Colonic mucosa (tissue), 4 donors: ENCODE results near the gene HS3ST2. TPM values are rescaled to one million over a fixed set of nuclear protein-coding genes. Genes with fewer than 3 reads are reported as not detected.

Experiments
- DNase-seq: peaks from one replicate; pipeline ENCODE4 v3.0.0-alpha.2; 2020
- H3K27ac ChIP-seq: fragments of 200-600 bp; one replicate; pipeline ENCODE4 v1.8.0; 2021
- H3K27me3 ChIP-seq: fragments of 200-600 bp; one replicate; pipeline ENCODE4 v1.8.0; 2021
- H3K36me3 ChIP-seq: fragments of 200-600 bp; one replicate; pipeline ENCODE4 v1.8.0; 2021
- H3K4me1 ChIP-seq: fragments of 200-600 bp; one replicate; pipeline ENCODE4 v1.8.0; 2021; ENCODE audit warnings: mild to moderate bottlenecking
- H3K4me3 ChIP-seq: fragments of 200-600 bp; one replicate; pipeline ENCODE4 v1.8.0; 2021
- H3K9ac ChIP-seq, 2 donors: one replicate each; pipeline ENCODE4 v1.7.0; 2013; ENCODE audit warnings: control low read depth in 2 of 2, low read depth in 2 of 2, low read length in 2 of 2
- H3K9me3 ChIP-seq: fragments of 200-600 bp; one replicate; pipeline ENCODE4 v1.8.0; 2021
- intact Hi-C: fragments of 100-400 bp; cut with DNase I; formaldehyde crosslinking; loops from one replicate; pipeline ENCODE4 v1.14.1; 2022
- total RNA-seq, 2 donors: library from RNA; stranded (reverse); fragmentation: NEBNext Ultra II Directional in 1 of 2; extraction: Animal tissue kit (Norgen Biotek cat#: 25700) in 1 of 2; gene quantifications; one replicate each; pipeline ENCODE4 v1.2.1, GENCODE V29; 2021
- TF ChIP-seq, protein P1 (sequence below): fragments of 200-600 bp; IDR thresholded peaks from one replicate; pipeline ENCODE4 v1.8.0; 2022; ENCODE audit warnings: antibody characterized with exemption, mild to moderate bottlenecking
- donor health status: healthy.
- donor health status: DM: no; HTN: no; CAD: no.
- donor health status: DM: no; HTN: no; CAD: no.

HS3ST2 gene
- total RNA-seq, 2 donors from 2014 or later = 0.24 to 0.47 TPM

DNA sequence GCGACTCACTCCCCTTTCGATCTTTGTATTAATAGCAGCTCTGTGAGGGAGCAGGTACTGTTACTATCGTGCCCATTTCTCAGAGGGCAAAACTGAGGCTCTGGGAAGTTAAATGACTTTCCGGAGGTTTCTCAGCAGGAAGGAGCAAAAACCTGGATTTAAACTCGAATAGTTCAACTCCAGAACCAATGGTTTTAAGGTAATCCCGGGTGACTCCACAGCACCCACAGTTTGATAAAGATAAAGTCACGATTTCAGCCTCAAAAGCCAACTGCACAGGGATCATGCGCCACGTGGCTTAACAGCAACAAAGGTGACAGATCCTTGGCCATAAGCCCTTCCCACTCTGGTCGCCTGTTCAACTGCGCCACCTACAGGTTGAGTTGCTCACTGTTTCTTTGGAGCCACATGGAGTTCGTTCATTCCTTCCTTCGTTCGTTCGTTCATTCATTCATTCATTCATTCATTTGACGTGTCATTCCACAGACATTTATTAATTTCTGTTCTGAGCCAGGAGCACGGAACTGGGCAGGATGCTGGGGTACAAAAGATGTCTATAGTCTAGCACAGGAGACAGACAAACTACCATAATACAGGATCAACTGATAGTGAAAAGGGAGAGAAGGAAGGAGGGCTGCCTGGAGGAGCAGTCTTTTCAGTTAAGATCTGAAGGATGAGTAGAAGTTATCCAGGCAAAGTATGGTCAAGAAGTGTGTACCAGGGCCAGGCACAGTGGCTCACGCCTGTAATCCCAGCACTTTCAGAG is 134.8 kb downstream of the HS3ST2 start:
- no peak overlapping the region for H3K4me3 ChIP-seq
- no peaks in the 10 kb centered on the region for H3K9me3 ChIP-seq
- peaks cover 8% of the 10 kb centered on the region for H3K27me3 ChIP-seq
- H3K9ac ChIP-seq = no peak overlapping the region
- peaks cover 4% of the 10 kb centered on the region for H3K4me1 ChIP-seq
- intact Hi-C loops = loop anchor here (5.0 kb wide), 1 partner anchor 51 kb away; no protein-coding TSS in a partner anchor
- TF ChIP-seq, protein P1, sequence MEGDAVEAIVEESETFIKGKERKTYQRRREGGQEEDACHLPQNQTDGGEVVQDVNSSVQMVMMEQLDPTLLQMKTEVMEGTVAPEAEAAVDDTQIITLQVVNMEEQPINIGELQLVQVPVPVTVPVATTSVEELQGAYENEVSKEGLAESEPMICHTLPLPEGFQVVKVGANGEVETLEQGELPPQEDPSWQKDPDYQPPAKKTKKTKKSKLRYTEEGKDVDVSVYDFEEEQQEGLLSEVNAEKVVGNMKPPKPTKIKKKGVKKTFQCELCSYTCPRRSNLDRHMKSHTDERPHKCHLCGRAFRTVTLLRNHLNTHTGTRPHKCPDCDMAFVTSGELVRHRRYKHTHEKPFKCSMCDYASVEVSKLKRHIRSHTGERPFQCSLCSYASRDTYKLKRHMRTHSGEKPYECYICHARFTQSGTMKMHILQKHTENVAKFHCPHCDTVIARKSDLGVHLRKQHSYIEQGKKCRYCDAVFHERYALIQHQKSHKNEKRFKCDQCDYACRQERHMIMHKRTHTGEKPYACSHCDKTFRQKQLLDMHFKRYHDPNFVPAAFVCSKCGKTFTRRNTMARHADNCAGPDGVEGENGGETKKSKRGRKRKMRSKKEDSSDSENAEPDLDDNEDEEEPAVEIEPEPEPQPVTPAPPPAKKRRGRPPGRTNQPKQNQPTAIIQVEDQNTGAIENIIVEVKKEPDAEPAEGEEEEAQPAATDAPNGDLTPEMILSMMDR = peak; percentile 62
- no peaks in the 10 kb centered on the region for H3K36me3 ChIP-seq
- peak; percentile 78 for DNase-seq
- H3K27ac ChIP-seq = no peak overlapping the region

DNA sequence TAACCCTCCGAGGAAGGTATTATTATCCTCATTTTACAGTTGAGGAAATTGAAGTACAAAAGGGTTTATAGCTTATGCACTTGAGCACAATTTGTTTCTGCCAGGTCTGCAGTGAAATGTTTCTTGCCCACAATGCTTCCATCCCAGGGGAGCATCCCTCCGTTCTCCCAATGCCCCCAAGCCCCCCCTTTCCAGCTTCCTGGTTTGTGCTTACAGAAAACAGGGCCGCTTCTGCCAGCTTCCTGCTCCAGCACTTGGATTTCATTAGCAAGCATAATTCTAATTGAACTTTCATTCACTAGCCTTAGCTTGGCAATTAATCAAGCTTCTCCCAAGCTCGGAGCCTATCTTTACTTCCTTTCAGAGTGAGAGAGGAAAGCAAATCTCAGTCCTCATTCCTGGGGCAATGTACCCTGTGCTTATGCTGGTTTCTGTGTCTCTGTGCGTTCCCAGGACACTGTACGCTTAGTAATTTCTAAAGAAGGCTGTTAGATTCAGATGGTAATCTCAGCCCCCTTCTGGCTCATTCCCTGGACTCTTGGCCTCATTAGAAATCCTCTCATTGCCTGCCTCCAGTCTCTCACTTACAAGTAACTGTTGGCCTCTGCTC is 141.6 kb downstream of the HS3ST2 start:
- Histone ChIP-seq H3K9ac (no peak overlapping the region), H3K4me3 (no peak overlapping the region), H3K27ac (no peak overlapping the region), H3K4me1 (no peaks in the 10 kb centered on the region), H3K27me3 (no peaks in the 10 kb centered on the region), H3K36me3 (no peaks in the 10 kb centered on the region), H3K9me3 (no peaks in the 10 kb centered on the region)
- DNase-seq = no peak
- TF ChIP-seq, protein P1 = no peak
- intact Hi-C loops = no loop called here

DNA sequence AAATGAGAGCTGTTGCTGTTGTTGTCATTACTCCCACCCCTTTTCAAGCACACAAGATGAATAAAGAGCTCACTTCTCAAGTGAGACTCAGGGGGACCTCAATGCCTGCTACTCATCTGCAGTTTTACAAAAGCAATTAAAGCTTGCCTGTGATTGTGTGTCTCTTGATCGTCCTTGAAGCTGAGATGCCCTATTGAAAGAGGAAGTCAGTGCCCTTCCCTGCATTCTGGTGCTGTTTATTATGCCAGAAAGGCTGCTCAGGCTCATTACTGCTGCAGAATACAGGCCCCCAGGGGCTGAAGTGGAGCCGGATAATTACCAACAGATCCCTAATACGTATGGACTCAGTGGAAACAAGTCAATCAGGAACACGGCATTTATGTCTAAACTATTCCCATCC is 147.2 kb downstream of the HS3ST2 start:
- TF ChIP-seq, protein P1 = no peak
- intact Hi-C loops = no loop called here
- no peak for DNase-seq

GRCh38 chr16:22962905-22963304 is 148.9 kb downstream of the HS3ST2 start:
- Histone ChIP-seq H3K4me3 (no peak overlapping the region), H3K9ac (no peak overlapping the region), H3K4me1 (no peaks in the 10 kb centered on the region), H3K36me3 (no peaks in the 10 kb centered on the region), H3K9me3 (no peaks in the 10 kb centered on the region), H3K27ac (no peak overlapping the region), H3K27me3 (no peaks in the 10 kb centered on the region)
- intact Hi-C loops = no loop called here
- TF ChIP-seq, protein P1 = no peak
- no peak for DNase-seq

More for the DNA sequence above, 147.2 kb downstream of the HS3ST2 start:
- H3K27me3 ChIP-seq = no peaks in the 10 kb centered on the region
- no peak overlapping the region for H3K9ac ChIP-seq
- no peaks in the 10 kb centered on the region for H3K9me3 ChIP-seq
- no peak overlapping the region for H3K4me3 ChIP-seq
- no peaks in the 10 kb centered on the region for H3K4me1 ChIP-seq
- no peak overlapping the region for H3K27ac ChIP-seq
- no peaks in the 10 kb centered on the region for H3K36me3 ChIP-seq
